Measurements from ENCODE around the gene AURKA. TPM values are rescaled to one million over a fixed set of nuclear protein-coding genes. Genes with fewer than 3 reads are reported as not detected.

Gene AURKA
- total RNA-seq, 1 donor from 2014 or later: 14.8 TPM

DNA sequence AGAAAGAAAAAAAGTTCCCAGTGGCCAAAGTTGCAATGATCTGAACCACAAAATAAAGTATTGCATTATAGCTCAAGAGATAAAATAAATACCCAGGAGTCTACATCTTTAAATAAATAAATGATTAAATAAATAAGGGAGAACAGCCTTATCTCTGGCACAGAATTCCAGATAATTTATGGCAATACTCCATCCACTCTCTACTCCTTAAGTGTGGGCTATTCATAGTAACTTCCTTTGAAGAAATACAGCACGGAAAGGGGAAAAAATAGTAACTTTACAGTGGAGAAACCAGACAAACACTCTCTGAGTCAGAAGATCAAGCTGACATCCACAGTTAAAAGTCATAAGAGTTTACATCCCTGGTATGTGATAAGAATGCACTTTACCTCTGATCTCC is 11.6 kb downstream of the AURKA start:
- no peak overlapping the region for H3K4me3 ChIP-seq (ENCODE audit: insufficient read depth, low read depth, low read length)
- H3K27ac ChIP-seq (ENCODE audit: low read depth, low read length): no peak overlapping the region
- DNase-seq (ENCODE audit: low read depth) (peak; percentile 87), FAIRE-seq (no peak)
- no peak overlapping the region for H2AFZ ChIP-seq (ENCODE audit: low read depth, low read length)
- H3K79me2 ChIP-seq (ENCODE audit: insufficient read depth, low read length): peaks cover 78% of the 10 kb centered on the region
- no peaks in the 10 kb centered on the region for H3K9me3 ChIP-seq (ENCODE audit: insufficient read depth, low read depth, low read length)
- Mint-ChIP-seq H3K4me3 (ENCODE audit: unreplicated experiment) (no peak overlapping the region), H3K4me1 (ENCODE audit: low read depth, unreplicated experiment) (peaks cover 5% of the 10 kb centered on the region), H3K27me3 (ENCODE audit: low read depth, unreplicated experiment) (no peaks in the 10 kb centered on the region), H3K27ac (ENCODE audit: unreplicated experiment) (no peak overlapping the region), H3K9me3 (ENCODE audit: unreplicated experiment) (no peaks in the 10 kb centered on the region), H3K36me3 (ENCODE audit: low read depth, unreplicated experiment) (peaks cover 3% of the 10 kb centered on the region)
- H3K27me3 ChIP-seq (ENCODE audit: insufficient read depth, low read length): no peaks in the 10 kb centered on the region
- H4K20me1 ChIP-seq (ENCODE audit: insufficient read depth, low read length): peaks cover 8% of the 10 kb centered on the region
- H3K4me1 ChIP-seq (ENCODE audit: insufficient read depth, low read length): no peaks in the 10 kb centered on the region
- no peak overlapping the region for H3K9ac ChIP-seq (ENCODE audit: low read length)
- H3K4me2 ChIP-seq (ENCODE audit: low read length): no peak overlapping the region
- TF ChIP-seq EZH2 (IDR thresholded peaks at IDR 0.05; ENCODE audit: insufficient read depth, low read length): no peak
- TF ChIP-seq, protein P1, sequence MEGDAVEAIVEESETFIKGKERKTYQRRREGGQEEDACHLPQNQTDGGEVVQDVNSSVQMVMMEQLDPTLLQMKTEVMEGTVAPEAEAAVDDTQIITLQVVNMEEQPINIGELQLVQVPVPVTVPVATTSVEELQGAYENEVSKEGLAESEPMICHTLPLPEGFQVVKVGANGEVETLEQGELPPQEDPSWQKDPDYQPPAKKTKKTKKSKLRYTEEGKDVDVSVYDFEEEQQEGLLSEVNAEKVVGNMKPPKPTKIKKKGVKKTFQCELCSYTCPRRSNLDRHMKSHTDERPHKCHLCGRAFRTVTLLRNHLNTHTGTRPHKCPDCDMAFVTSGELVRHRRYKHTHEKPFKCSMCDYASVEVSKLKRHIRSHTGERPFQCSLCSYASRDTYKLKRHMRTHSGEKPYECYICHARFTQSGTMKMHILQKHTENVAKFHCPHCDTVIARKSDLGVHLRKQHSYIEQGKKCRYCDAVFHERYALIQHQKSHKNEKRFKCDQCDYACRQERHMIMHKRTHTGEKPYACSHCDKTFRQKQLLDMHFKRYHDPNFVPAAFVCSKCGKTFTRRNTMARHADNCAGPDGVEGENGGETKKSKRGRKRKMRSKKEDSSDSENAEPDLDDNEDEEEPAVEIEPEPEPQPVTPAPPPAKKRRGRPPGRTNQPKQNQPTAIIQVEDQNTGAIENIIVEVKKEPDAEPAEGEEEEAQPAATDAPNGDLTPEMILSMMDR (IDR thresholded peaks at IDR 0.05; ENCODE audit: insufficient read depth, low read depth, low read length): no peak
- peaks cover 23% of the 10 kb centered on the region for H3K36me3 ChIP-seq (ENCODE audit: insufficient read depth, low read length)

- no peak for DNase-seq (ENCODE audit: low read depth)
- no peak overlapping the region for H3K4me3 Mint-ChIP-seq (ENCODE audit: unreplicated experiment)
- Histone ChIP-seq H3K9me3 (ENCODE audit: insufficient read depth, low read depth, low read length) (no peaks in the 10 kb centered on the region), H2AFZ (ENCODE audit: low read depth, low read length) (no peak overlapping the region), H3K9ac (ENCODE audit: low read length) (no peak overlapping the region), H3K4me3 (ENCODE audit: insufficient read depth, low read depth, low read length) (no peak overlapping the region), H3K27ac (ENCODE audit: low read depth, low read length) (no peak overlapping the region), H3K4me1 (ENCODE audit: insufficient read depth, low read length) (no peaks in the 10 kb centered on the region), H3K4me2 (ENCODE audit: low read length) (no peak overlapping the region), H3K79me2 (ENCODE audit: insufficient read depth, low read length) (peaks cover 78% of the 10 kb centered on the region), H4K20me1 (ENCODE audit: insufficient read depth, low read length) (peaks cover 5% of the 10 kb centered on the region), H3K27me3 (ENCODE audit: insufficient read depth, low read length) (no peaks in the 10 kb centered on the region), H3K36me3 (ENCODE audit: insufficient read depth, low read length) (peaks cover 17% of the 10 kb centered on the region)
- H3K27ac Mint-ChIP-seq (ENCODE audit: unreplicated experiment): no peak overlapping the region
- peaks cover 3% of the 10 kb centered on the region for H3K36me3 Mint-ChIP-seq (ENCODE audit: low read depth, unreplicated experiment)
- FAIRE-seq: no peak
- H3K27me3 Mint-ChIP-seq (ENCODE audit: low read depth, unreplicated experiment): no peaks in the 10 kb centered on the region
- H3K9me3 Mint-ChIP-seq (ENCODE audit: unreplicated experiment): no peaks in the 10 kb centered on the region
- peaks cover 7% of the 10 kb centered on the region for H3K4me1 Mint-ChIP-seq (ENCODE audit: low read depth, unreplicated experiment)
- TF ChIP-seq, protein P1 (IDR thresholded peaks at IDR 0.05; ENCODE audit: insufficient read depth, low read depth, low read length): no peak
- no peak for TF ChIP-seq EZH2 (IDR thresholded peaks at IDR 0.05; ENCODE audit: insufficient read depth, low read length)
Measured at GRCh38 chr20:56378386-56378785, 13.6 kb downstream of the AURKA start.

DNA sequence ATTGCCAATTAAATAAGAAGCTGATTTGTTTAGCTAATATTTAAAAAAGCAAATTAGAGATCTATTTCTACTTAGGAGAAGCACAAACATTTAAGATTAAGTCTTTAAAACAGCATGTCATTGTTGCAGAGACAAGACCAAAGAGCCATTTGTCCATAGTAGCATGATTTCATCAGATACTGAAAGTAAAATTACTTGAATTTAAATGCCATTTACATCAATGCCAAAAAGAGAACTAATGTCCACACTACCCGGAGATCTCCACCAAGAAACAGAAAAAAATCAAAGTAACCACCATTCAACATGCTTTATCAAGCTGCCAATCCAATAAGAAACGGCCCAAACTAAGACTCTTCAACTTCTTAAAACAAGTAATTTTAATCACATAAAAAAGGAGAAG is 15.7 kb downstream of the AURKA start:
- FAIRE-seq: no peak

More for the DNA sequence above, 15.7 kb downstream of the AURKA start:
- H3K4me1 ChIP-seq (ENCODE audit: insufficient read depth, low read length): no peaks in the 10 kb centered on the region
- no peaks in the 10 kb centered on the region for H3K9me3 Mint-ChIP-seq (ENCODE audit: unreplicated experiment)
- H3K27me3 ChIP-seq (ENCODE audit: insufficient read depth, low read length): no peaks in the 10 kb centered on the region
- no peak overlapping the region for H3K9ac ChIP-seq (ENCODE audit: low read length)
- no peak overlapping the region for H3K27ac ChIP-seq (ENCODE audit: low read depth, low read length)
- H3K36me3 ChIP-seq (ENCODE audit: insufficient read depth, low read length): peaks cover 15% of the 10 kb centered on the region
- no peak overlapping the region for H3K4me3 Mint-ChIP-seq (ENCODE audit: unreplicated experiment)
- TF ChIP-seq, protein P1 (IDR thresholded peaks at IDR 0.05; ENCODE audit: insufficient read depth, low read depth, low read length): no peak
- no peak for TF ChIP-seq EZH2 (IDR thresholded peaks at IDR 0.05; ENCODE audit: insufficient read depth, low read length)
- H3K4me3 ChIP-seq (ENCODE audit: insufficient read depth, low read depth, low read length): no peak overlapping the region
- no peak overlapping the region for H3K27ac Mint-ChIP-seq (ENCODE audit: unreplicated experiment)
- no peak overlapping the region for H2AFZ ChIP-seq (ENCODE audit: low read depth, low read length)
- peaks cover 5% of the 10 kb centered on the region for H4K20me1 ChIP-seq (ENCODE audit: insufficient read depth, low read length)
- no peak for DNase-seq (ENCODE audit: low read depth)
- no peaks in the 10 kb centered on the region for H3K9me3 ChIP-seq (ENCODE audit: insufficient read depth, low read depth, low read length)
- no peak overlapping the region for H3K4me2 ChIP-seq (ENCODE audit: low read length)
- no peaks in the 10 kb centered on the region for H3K27me3 Mint-ChIP-seq (ENCODE audit: low read depth, unreplicated experiment)
- H3K36me3 Mint-ChIP-seq (ENCODE audit: low read depth, unreplicated experiment): peaks cover 3% of the 10 kb centered on the region
- H3K4me1 Mint-ChIP-seq (ENCODE audit: low read depth, unreplicated experiment): peaks cover 10% of the 10 kb centered on the region
- peaks cover 76% of the 10 kb centered on the region for H3K79me2 ChIP-seq (ENCODE audit: insufficient read depth, low read length)
